AG08395 (cell line): ENCODE results near the gene TMEM221.

Experiments used
- DNase-seq: peaks from one replicate; pipeline ENCODE4 v3.0.0; 2012; ENCODE audit warnings: mixed read lengths, low spot score

TMEM221 gene

GRCh38 chr19:17441241-17442021 is 7.0 kb downstream of the TMEM221 start:
- peak; percentile 40 for DNase-seq

GRCh38 chr19:17436874-17437267 is 11.6 kb downstream of the TMEM221 start:
- DNase-seq: no peak

GRCh38 chr19:17436094-17436873 is 12.2 kb downstream of the TMEM221 start:
- DNase-seq: no peak

GRCh38 chr19:17435218-17435617 is 13.2 kb downstream of the TMEM221 start:
- DNase-seq: no peak

GRCh38 chr19:17431417-17431816 is 17.1 kb downstream of the TMEM221 start:
- no peak for DNase-seq

- DNase-seq: no peak
These were observed 18.8 kb downstream of the TMEM221 start for GRCh38 chr19:17429641-17430113.

GRCh38 chr19:17424743-17425365 is 23.6 kb downstream of the TMEM221 start:
- no peak for DNase-seq

- DNase-seq: no peak
These were observed 24.8 kb downstream of the TMEM221 start for GRCh38 chr19:17423429-17424208.

GRCh38 chr19:17421942-17422341 is 26.5 kb downstream of the TMEM221 start:
- no peak for DNase-seq

GRCh38 chr19:17420475-17420924 is 28.0 kb downstream of the TMEM221 start:
- DNase-seq: peak; percentile 43

GRCh38 chr19:17419621-17420474 is 28.6 kb downstream of the TMEM221 start, which contains the start of gene MVB12A:
Gene MVB12A (plus strand): TSS chr19:17420047. CDS start chr19:17420136, 89 bp downstream.
- peak; percentile 99 for DNase-seq

GRCh38 chr19:17419154-17419620 is 29.3 kb downstream of the TMEM221 start:
- no peak for DNase-seq

- no peak for DNase-seq
These were observed 29.8 kb downstream of the TMEM221 start for GRCh38 chr19:17418710-17419109.

GRCh38 chr19:17415121-17415520 is 33.3 kb downstream of the TMEM221 start:
- DNase-seq: no peak

GRCh38 chr19:17414097-17414496 is 34.4 kb downstream of the TMEM221 start:
- no peak for DNase-seq

- no peak for DNase-seq
These were observed 36.7 kb downstream of the TMEM221 start for GRCh38 chr19:17411801-17412200.

- no peak for DNase-seq
These were observed 38.5 kb downstream of the TMEM221 start for GRCh38 chr19:17409990-17410389.

- DNase-seq: no peak
These were observed 41.6 kb downstream of the TMEM221 start for GRCh38 chr19:17406887-17407196.

- no peak for DNase-seq
These were observed 42.2 kb downstream of the TMEM221 start for GRCh38 chr19:17406046-17406886.
